HEK293 (cell line): ENCODE results near the gene DSTN.

Source experiments
- ZBTB17 ChIP-seq: fragments of 450-650 bp; formaldehyde crosslinking; IDR thresholded peaks from 2 replicates; pipeline ENCODE4 v1.5.1; 2016; ENCODE audit warnings: missing biosample characterization, missing genetic modification characterization
- ZFP69B ChIP-seq: fragments of 450-650 bp; formaldehyde crosslinking; IDR thresholded peaks from 2 replicates; pipeline ENCODE4 v1.5.1; 2016; ENCODE audit warnings: missing biosample characterization, missing genetic modification characterization
- ZNF138 ChIP-seq: fragments of 450-650 bp; formaldehyde crosslinking; IDR thresholded peaks from 2 replicates; pipeline ENCODE4 v1.5.1; 2016; ENCODE audit warnings: missing biosample characterization, missing genetic modification characterization, borderline replicate concordance
- ZNF211 ChIP-seq: fragments of 450-650 bp; formaldehyde crosslinking; IDR thresholded peaks from 2 replicates; pipeline ENCODE4 v1.5.1; 2016; ENCODE audit warnings: low read depth, missing biosample characterization, missing genetic modification characterization
- ZNF426 ChIP-seq: fragments of 450-650 bp; formaldehyde crosslinking; IDR thresholded peaks from 2 replicates; pipeline ENCODE4 v1.5.1; 2017; ENCODE audit warnings: missing biosample characterization, missing genetic modification characterization, mild to moderate bottlenecking, inconsistent platforms, moderate library complexity
- ZNF501 ChIP-seq: fragments of 450-650 bp; formaldehyde crosslinking; IDR thresholded peaks from 2 replicates; pipeline ENCODE4 v1.5.1; 2016; ENCODE audit warnings: missing biosample characterization, missing genetic modification characterization
- ZNF623 ChIP-seq: fragments of 450-650 bp; formaldehyde crosslinking; IDR thresholded peaks from 2 replicates; pipeline ENCODE4 v1.5.1; 2016; ENCODE audit warnings: missing biosample characterization, missing genetic modification characterization
- ZNF664 ChIP-seq: fragments of 450-650 bp; formaldehyde crosslinking; IDR thresholded peaks from 2 replicates; pipeline ENCODE4 v1.5.1; 2016; ENCODE audit warnings: missing biosample characterization, missing genetic modification characterization
- TF ChIP-seq, protein P1 (sequence below): fragments of 450-650 bp; formaldehyde crosslinking; IDR thresholded peaks from 2 replicates; pipeline ENCODE4 v1.5.1; 2016; ENCODE audit warnings: missing biosample characterization, missing genetic modification characterization
- TF ChIP-seq, protein P2 (sequence below): fragments of 450-650 bp; formaldehyde crosslinking; IDR thresholded peaks from 2 replicates; pipeline ENCODE4 v1.5.1; 2016; ENCODE audit warnings: missing biosample characterization, missing genetic modification characterization
- TF ChIP-seq, protein P3 (sequence below): fragments of 450-650 bp; formaldehyde crosslinking; IDR thresholded peaks from 2 replicates; pipeline ENCODE4 v1.5.1; 2016; ENCODE audit warnings: missing biosample characterization, missing genetic modification characterization

DNA sequence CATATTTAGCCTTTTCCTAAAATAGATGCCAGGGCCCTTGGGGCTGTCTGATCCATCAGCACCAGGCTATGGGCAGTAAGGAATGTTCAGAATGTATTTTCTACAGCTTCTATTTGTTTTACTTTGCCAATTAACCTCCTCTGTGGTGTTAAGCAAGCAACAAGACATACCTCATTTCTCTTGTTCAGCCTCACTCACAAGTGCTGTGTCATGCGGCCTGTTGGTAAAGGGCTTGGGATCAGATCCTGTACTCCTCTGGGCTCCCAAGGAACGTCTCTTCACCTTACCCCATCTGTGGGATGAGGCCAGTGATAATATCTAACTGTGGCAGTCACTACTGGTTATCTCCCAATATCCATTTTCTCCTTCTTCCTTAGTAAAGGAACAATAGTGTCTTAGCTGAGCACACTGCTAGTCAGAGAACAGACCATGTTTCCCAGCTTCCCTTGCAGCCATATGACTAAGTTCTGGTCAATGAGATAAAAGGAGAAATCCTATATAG lies 7.0 kb upstream of the DSTN start:
- TF ChIP-seq ZBTB17 (no peak), ZNF426 (tag by site-specific recombination) (no peak), ZFP69B (tag by site-specific recombination) (no peak), ZNF664 (tag by site-specific recombination) (no peak), ZNF501 (tag by site-specific recombination) (no peak), ZNF138 (tag by site-specific recombination) (no peak), ZNF211 (tag by site-specific recombination) (no peak), ZNF623 (tag by site-specific recombination) (no peak)
- TF ChIP-seq, protein P1, sequence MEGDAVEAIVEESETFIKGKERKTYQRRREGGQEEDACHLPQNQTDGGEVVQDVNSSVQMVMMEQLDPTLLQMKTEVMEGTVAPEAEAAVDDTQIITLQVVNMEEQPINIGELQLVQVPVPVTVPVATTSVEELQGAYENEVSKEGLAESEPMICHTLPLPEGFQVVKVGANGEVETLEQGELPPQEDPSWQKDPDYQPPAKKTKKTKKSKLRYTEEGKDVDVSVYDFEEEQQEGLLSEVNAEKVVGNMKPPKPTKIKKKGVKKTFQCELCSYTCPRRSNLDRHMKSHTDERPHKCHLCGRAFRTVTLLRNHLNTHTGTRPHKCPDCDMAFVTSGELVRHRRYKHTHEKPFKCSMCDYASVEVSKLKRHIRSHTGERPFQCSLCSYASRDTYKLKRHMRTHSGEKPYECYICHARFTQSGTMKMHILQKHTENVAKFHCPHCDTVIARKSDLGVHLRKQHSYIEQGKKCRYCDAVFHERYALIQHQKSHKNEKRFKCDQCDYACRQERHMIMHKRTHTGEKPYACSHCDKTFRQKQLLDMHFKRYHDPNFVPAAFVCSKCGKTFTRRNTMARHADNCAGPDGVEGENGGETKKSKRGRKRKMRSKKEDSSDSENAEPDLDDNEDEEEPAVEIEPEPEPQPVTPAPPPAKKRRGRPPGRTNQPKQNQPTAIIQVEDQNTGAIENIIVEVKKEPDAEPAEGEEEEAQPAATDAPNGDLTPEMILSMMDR (tag by site-specific recombination): no peak
- TF ChIP-seq, protein P2, sequence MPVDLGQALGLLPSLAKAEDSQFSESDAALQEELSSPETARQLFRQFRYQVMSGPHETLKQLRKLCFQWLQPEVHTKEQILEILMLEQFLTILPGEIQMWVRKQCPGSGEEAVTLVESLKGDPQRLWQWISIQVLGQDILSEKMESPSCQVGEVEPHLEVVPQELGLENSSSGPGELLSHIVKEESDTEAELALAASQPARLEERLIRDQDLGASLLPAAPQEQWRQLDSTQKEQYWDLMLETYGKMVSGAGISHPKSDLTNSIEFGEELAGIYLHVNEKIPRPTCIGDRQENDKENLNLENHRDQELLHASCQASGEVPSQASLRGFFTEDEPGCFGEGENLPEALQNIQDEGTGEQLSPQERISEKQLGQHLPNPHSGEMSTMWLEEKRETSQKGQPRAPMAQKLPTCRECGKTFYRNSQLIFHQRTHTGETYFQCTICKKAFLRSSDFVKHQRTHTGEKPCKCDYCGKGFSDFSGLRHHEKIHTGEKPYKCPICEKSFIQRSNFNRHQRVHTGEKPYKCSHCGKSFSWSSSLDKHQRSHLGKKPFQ (tag by site-specific recombination): no peak
- TF ChIP-seq, protein P3, sequence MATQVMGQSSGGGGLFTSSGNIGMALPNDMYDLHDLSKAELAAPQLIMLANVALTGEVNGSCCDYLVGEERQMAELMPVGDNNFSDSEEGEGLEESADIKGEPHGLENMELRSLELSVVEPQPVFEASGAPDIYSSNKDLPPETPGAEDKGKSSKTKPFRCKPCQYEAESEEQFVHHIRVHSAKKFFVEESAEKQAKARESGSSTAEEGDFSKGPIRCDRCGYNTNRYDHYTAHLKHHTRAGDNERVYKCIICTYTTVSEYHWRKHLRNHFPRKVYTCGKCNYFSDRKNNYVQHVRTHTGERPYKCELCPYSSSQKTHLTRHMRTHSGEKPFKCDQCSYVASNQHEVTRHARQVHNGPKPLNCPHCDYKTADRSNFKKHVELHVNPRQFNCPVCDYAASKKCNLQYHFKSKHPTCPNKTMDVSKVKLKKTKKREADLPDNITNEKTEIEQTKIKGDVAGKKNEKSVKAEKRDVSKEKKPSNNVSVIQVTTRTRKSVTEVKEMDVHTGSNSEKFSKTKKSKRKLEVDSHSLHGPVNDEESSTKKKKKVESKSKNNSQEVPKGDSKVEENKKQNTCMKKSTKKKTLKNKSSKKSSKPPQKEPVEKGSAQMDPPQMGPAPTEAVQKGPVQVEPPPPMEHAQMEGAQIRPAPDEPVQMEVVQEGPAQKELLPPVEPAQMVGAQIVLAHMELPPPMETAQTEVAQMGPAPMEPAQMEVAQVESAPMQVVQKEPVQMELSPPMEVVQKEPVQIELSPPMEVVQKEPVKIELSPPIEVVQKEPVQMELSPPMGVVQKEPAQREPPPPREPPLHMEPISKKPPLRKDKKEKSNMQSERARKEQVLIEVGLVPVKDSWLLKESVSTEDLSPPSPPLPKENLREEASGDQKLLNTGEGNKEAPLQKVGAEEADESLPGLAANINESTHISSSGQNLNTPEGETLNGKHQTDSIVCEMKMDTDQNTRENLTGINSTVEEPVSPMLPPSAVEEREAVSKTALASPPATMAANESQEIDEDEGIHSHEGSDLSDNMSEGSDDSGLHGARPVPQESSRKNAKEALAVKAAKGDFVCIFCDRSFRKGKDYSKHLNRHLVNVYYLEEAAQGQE (tag by site-specific recombination): no peak
